Posterior vena cava (tissue), 2 donors: ENCODE data around the gene MXI1. TPM values are rescaled to one million over a fixed set of nuclear protein-coding genes. Genes with fewer than 3 reads are reported as not detected.
"Not testable (repeated sequence)": the region's sequence is repeated elsewhere in the genome, so short reads cannot be mapped to it uniquely, and the experiment has no call there.

ENCODE experiments used
- DNase-seq: peaks from one replicate; pipeline ENCODE4 v3.0.0-alpha.2; 2020; ENCODE audit warnings: low spot score
- intact Hi-C, 2 donors: fragments of 100-400 bp; cut with DNase I; formaldehyde crosslinking; loops; one replicate each; pipeline versions ENCODE4 v1.14.1 to v1.14.2; 2022 to 2023
- total RNA-seq, 2 donors: library from RNA; stranded (reverse); fragmentation: NEBNext Ultra II Directional; extraction: Animal tissue kit (Norgen Biotek cat#: 25700); gene quantifications; one replicate each; pipeline ENCODE4 v1.2.1, GENCODE V29; 2021
- donor health status: DM: yes; HTN: yes; CAD: no.
- donor health status: DM: yes; HTN: yes; CAD: no.

Gene MXI1
- total RNA-seq, 2 donors from 2014 or later: 45.5 to 51.9 TPM

DNA sequence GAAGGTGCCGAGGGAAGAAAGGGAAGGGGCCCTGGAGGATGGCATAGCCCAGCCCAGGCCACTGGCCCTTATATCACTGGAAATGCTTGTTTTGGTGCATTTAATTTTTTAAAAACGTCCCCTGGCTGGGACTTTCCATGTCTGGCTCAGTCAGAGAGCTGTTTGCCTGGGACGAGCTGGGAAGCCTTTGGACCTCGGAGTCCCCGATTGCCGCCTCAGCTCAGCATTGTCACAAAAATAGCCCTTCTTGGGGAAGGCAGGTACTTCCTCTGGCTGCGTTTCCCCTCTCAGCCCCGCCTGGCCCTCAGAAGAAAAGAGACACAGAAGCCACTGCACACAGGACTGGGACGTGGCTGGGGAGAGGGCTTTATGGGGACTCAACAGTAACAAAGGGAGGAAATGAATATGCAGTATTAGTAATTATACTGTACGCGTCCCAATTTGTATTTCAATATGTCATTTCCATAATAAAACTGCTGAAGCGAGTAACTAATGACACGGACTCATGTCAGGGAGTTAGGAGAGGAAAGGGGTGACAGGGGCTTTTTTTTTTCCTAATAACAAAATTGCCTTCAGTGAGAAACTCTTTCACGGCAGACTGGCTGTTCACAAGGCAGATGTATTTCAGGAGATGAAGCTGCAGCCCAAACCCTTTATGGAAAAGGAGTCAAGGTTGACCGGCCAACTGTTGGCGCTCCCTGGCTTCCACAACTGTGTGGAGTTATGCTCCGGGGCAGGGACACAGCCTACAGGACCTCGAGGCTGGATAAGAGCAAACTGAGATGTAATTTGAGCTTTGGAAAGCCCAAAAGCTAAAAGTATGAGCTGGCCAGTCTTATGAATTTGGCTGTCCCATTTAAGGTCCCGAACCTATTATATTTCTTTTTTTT, 31.0 kb upstream of the MXI1 start:
- intact Hi-C loops: no loop called here
- DNase-seq: no peak

DNA sequence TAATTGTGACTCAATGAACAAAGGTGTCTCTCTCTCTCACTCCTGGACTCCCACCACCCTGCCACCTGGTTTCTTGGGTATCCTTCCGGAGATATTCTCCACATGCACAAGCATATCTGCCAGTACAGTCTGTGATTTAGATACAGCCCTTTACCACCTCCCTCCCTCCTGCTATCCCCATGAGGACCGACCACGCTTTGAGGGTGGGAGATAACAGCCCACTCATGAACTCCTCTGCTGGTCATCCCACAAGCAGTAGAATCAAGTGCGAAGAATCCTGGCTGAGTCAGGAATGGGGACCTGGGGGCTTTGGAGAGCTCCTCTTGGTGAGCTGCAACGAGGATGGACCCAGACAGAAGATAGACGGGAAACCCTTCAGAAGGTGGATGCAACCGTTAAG, 28.2 kb upstream of the MXI1 start:
- DNase-seq: no peak

DNA sequence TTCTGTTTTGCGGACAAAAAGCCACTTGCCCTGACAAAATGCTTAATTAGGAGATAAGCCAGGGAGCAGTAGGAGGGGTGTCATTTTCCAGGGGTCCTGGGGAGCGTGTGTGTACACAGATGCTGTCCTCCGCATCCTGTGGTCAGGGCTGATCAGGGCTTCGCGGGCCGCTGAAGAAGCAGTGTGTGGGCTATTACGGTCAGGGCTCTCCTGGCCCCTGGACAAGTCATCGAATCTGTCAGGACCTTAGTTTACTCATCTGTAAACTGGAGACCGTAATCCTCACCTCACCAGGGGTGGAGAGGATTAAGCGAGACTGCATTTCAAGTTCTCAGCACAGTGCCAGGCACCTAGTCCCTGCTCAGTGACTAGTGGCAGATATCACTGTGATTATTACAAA, 26.0 kb upstream of the MXI1 start:
- intact Hi-C loops: no loop called here

More for the DNA sequence above, 28.2 kb upstream of the MXI1 start:
- intact Hi-C loops: no loop called here

GRCh38 chr10:110181911-110182310, 25.5 kb upstream of the MXI1 start:
- intact Hi-C loops: no loop called here
- no peak for DNase-seq

More for the DNA sequence above, 26.0 kb upstream of the MXI1 start:
- DNase-seq: no peak

- no peak for DNase-seq
- intact Hi-C loops: no loop called here
These were observed 23.0 kb upstream of the MXI1 start for GRCh38 chr10:110184398-110184797.

- DNase-seq, intact Hi-C loops: not testable (repeated sequence)
These were observed 21.7 kb upstream of the MXI1 start for GRCh38 chr10:110185646-110186182.

GRCh38 chr10:110190170-110190569, 17.2 kb upstream of the MXI1 start:
- DNase-seq: no peak
- intact Hi-C loops: no loop called here

- intact Hi-C loops: no loop called here
- no peak for DNase-seq
These were observed 14.9 kb upstream of the MXI1 start for GRCh38 chr10:110192552-110192951.

- intact Hi-C loops: loop anchor here in 1 of 2 donors (10.0 kb wide), 1 partner anchor 56 kb away; no protein-coding TSS in a partner anchor
- DNase-seq: no peak
These were observed 6.9 kb upstream of the MXI1 start for GRCh38 chr10:110200503-110200902.

GRCh38 chr10:110201046-110201445, 6.4 kb upstream of the MXI1 start:
- DNase-seq: not testable (repeated sequence)
- intact Hi-C loops: loop anchor here in 1 of 2 donors (10.0 kb wide), 1 partner anchor 56 kb away; no protein-coding TSS in a partner anchor

GRCh38 chr10:110203500-110204455, 3.6 kb upstream of the MXI1 start:
- intact Hi-C loops: loop anchor here in 1 of 2 donors (10.0 kb wide), 1 partner anchor 59 kb away; no protein-coding TSS in a partner anchor
- DNase-seq: no peak

- intact Hi-C loops: loop anchor here (5.0 to 10.0 kb wide), 2 partner anchors 60 to 63 kb away; no protein-coding TSS in a partner anchor
- DNase-seq: no peak
These were observed 2.2 kb upstream of the MXI1 start for GRCh38 chr10:110205051-110205675.

DNA sequence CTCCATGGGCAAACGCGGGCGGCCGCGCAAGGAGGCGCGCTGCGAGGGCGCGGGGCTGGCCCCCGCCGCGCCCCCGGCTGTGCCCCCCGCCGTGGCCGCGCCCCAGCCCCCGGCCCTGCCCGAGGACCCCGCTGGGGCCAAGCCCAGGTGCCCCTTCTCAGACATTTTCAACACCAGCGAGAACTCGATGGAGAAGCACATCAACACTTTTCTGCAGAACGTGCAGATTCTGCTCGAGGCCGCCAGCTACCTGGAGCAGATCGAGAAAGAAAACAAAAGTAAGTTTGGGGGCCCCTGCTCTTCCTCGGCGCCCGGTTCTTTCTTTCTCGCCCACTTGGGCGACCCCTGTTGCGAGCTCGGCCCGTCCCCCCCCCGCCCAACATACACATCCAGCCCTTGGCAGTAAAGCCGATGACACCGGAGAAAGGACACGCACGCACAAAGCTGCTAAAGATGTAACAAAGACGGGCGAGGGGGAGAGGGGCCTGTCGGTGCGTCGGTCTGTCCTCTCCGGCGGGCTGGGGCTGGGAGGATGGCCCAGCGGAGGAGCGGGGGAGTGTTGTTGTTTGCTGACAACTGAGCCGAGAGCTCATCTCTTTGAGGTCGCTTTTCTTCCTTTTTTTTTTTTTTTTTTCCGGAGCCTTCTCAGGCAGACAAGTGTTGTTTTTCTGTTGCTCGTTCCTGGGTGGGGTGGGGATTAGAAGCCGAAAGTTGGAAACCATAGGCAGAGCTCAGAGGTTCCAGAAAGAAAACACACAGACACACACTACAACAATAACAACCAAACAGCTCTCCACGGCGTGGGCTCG, 604 bp downstream of the MXI1 start:
- intact Hi-C loops: loop anchor here (5.0 to 10.0 kb wide), 2 partner anchors 63 to 66 kb away; no protein-coding TSS in a partner anchor
- DNase-seq: peak; percentile 83

- intact Hi-C loops: loop anchor here (5.0 to 10.0 kb wide), 2 partner anchors 64 to 67 kb away; no protein-coding TSS in a partner anchor
- DNase-seq: peak; percentile 81
These were observed 1.4 kb downstream of the MXI1 start for GRCh38 chr10:110208614-110209453.

DNA sequence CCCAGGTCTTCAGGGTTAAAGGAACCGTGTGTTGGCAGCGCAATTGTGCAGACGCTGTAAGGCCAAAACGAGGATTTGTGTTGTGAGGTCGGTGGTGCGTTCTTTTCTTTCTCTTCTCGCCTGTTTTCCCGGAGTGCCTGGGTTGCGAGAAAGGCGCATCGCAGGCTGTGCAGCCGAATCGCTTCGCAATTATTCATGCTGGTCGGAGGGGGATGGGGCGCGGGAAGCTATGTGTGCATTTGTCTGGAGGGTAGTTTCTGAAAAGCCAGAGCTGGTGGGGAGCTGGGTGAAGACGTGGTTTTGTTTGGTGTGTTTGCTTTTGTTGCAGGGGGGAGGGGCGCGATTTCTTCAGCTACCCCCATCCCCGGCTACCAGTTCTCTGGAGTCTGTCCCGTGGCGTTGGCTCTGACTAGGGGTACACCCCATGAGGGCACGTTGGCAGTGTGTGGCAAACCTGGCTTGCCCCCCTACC, 2.1 kb downstream of the MXI1 start:
- intact Hi-C loops: loop anchor here (5.0 to 10.0 kb wide), 2 partner anchors 65 to 67 kb away; no protein-coding TSS in a partner anchor
- peak; percentile 87 for DNase-seq

- DNase-seq: peak; percentile 87
- intact Hi-C loops: loop anchor here (5.0 to 10.0 kb wide), 2 partner anchors 65 to 68 kb away; no protein-coding TSS in a partner anchor
These were observed 2.7 kb downstream of the MXI1 start for GRCh38 chr10:110209926-110210673.
